HepG2 (cell line): ENCODE data around the gene PPP1CA. TPM values are rescaled to one million over a fixed set of nuclear protein-coding genes. Genes with fewer than 3 reads are reported as not detected.
A peak's percentile ranks its signal among the peaks of the same experiment; 100 is the strongest.

Experiments used
- EED ChIP-seq: sonication (generic); formaldehyde crosslinking; IDR thresholded peaks from 2 replicates; pipeline ENCODE4 v1.5.0; 2020; ENCODE audit warnings: mild to moderate bottlenecking, missing genetic modification reagents
- FOSL2 ChIP-seq: sonication (generic); formaldehyde crosslinking; IDR thresholded peaks from 2 replicates; pipeline ENCODE4 v1.4.0; 2020; ENCODE audit warnings: missing genetic modification reagents
- NAIF1 ChIP-seq: sonication (generic); formaldehyde crosslinking; IDR thresholded peaks from 2 replicates; pipeline ENCODE4 v1.5.0; 2020; ENCODE audit warnings: mild to moderate bottlenecking, missing genetic modification reagents, borderline replicate concordance
- SMAD3 ChIP-seq: sonication (generic); formaldehyde crosslinking; IDR thresholded peaks from 2 replicates; pipeline ENCODE4 v1.4.0; 2020; ENCODE audit warnings: missing genetic modification reagents
- SMAD9 ChIP-seq: sonication (generic); formaldehyde crosslinking; IDR thresholded peaks from 2 replicates; pipeline ENCODE4 v1.5.1; 2020; ENCODE audit warnings: mild to moderate bottlenecking, missing genetic modification reagents
- YY1 ChIP-seq: IDR thresholded peaks from 2 replicates; pipeline ENCODE4 v1.6.1; 2011; ENCODE audit warnings: low read length, low read depth, moderate library complexity, mild to moderate bottlenecking; ENCODE audit not compliant: insufficient read depth, insufficient replicate concordance
- polyA plus RNA-seq, 8 experiments: library from polyadenylated mRNA; depleted of rRNA in 3 of 8; stranded (reverse) in 7 of 8; unstranded in 1 of 8; fragments of >200 nt; fragmentation: Illumina TruSeq in 4 of 8; extraction: Trizol in 4 of 8; gene quantifications; 2 replicates each; pipeline versions ENCODE4 v1.2.1 to v1.2.3, GENCODE V29; 2011 to 2016; ENCODE audit warnings: low read depth in 4 of 8, missing spikeins in 1 of 8, mixed read lengths in 1 of 8; ENCODE audit not compliant: insufficient read depth in 1 of 8
- total RNA-seq, 5 experiments: library from RNA; depleted of rRNA; stranded (reverse); fragments of >200 nt; fragmentation: Illumina TruSeq; extraction: Trizol; gene quantifications; 2 replicates each; pipeline ENCODE4 v1.2.3, GENCODE V29; 2016; ENCODE audit warnings: low read depth in 1 of 5
- TF ChIP-seq, protein P1 (sequence below), 2 experiments: sonication (generic) in 1 of 2; formaldehyde crosslinking in 1 of 2; IDR thresholded peaks; 2 replicates each; pipeline versions ENCODE4 v1.6.1 to v1.9.0; 2014 to 2022; ENCODE audit warnings: antibody characterized with exemption in 1 of 2, borderline replicate concordance in 1 of 2, inconsistent platforms in 1 of 2, low read depth in 1 of 2, missing genetic modification reagents in 1 of 2

Gene PPP1CA
- total and polyA plus RNA-seq, 2 of the 13 experiments (the other 11 are each of a cell fraction or from before 2014, with no cell fraction given), result 149 to 170 TPM

DNA sequence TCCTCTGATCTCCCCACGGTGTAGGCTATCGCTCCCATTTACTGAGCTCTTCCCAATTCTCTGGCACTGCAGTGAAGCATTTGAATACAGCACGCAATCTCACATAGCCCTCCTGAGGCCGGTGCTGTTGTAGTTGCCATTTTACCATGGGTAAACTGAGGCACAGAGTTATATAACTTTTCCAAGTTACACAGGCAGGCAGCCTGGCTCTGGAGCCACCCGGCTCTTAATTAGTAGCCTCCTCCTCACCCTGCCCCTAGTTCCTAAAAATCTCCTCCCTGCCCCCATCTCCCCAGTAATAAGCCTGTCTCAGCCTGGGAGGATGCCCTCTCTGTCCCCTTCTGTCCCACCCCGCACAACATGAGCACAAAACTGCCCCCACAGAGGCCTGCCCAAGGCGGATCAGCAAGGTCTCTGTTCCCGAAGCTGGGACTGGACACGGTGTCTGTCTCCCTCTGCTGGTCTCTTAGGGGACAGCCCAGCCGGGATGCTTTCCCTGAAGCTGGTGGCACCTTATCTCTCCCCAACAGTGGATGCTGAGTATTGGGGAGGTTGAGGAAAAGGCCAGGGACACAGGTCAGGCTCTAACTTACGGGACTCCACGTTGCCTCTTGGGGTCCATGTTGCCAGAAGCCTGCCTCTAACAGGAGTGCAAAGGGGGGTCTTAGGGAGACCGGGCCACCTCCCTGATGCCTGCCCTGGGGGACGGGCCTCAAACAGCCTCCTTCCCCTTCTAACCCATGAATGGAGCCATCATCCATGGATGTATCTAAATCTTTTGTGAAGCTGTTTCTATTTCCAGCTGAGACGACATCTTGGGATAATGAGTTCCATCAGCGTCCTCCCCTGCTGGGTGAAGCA is 19.2 kb downstream of the PPP1CA start (continued):
- TF ChIP-seq SMAD9 (0 out of 2 replicates have a peak, but pooled peaks have one; percentile 32), SMAD3 (0 out of 2 replicates have a peak, but pooled peaks have one; percentile 41), EED (CRISPR knock-in tag) (0 out of 2 replicates have a peak, but pooled peaks have one; percentile 26), YY1 (peak; percentile 59), NAIF1 (CRISPR knock-in tag) (no peak), FOSL2 (CRISPR knock-in tag) (peak; percentile 54)
- TF ChIP-seq, protein P1, sequence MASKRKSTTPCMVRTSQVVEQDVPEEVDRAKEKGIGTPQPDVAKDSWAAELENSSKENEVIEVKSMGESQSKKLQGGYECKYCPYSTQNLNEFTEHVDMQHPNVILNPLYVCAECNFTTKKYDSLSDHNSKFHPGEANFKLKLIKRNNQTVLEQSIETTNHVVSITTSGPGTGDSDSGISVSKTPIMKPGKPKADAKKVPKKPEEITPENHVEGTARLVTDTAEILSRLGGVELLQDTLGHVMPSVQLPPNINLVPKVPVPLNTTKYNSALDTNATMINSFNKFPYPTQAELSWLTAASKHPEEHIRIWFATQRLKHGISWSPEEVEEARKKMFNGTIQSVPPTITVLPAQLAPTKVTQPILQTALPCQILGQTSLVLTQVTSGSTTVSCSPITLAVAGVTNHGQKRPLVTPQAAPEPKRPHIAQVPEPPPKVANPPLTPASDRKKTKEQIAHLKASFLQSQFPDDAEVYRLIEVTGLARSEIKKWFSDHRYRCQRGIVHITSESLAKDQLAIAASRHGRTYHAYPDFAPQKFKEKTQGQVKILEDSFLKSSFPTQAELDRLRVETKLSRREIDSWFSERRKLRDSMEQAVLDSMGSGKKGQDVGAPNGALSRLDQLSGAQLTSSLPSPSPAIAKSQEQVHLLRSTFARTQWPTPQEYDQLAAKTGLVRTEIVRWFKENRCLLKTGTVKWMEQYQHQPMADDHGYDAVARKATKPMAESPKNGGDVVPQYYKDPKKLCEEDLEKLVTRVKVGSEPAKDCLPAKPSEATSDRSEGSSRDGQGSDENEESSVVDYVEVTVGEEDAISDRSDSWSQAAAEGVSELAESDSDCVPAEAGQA (IDR thresholded peaks at IDR 0.05; ENCODE audit: low read depth), result no peak
- TF ChIP-seq, protein P1 (CRISPR knock-in tag; IDR thresholded peaks at IDR 0.05; ENCODE audit: borderline replicate concordance), result no peak
